GM20431 (cell line): ENCODE results near the gene ZNF44.
"Not testable (repeated sequence)": the region's sequence is repeated elsewhere in the genome, so short reads cannot be mapped to it uniquely, and the experiment has no call there.

ENCODE experiments used
- in situ Hi-C: fragments of 300-500 bp; cut with MseI, MboI; formaldehyde crosslinking; loops from one replicate; pipeline ENCODE4 v1.15.0; 2020; ENCODE audit warnings: low sequenced_read_pairs; ENCODE audit not compliant: unreplicated experiment

The ZNF44 gene

GRCh38 chr19:12294249-12295158 is at the start of gene ZNF44:
Gene ZNF44, minus strand, starts transcription at chr19:12294883. Its CDS starts 189 bp downstream, at chr19:12294694.
- in situ Hi-C loops, result no loop called here

DNA sequence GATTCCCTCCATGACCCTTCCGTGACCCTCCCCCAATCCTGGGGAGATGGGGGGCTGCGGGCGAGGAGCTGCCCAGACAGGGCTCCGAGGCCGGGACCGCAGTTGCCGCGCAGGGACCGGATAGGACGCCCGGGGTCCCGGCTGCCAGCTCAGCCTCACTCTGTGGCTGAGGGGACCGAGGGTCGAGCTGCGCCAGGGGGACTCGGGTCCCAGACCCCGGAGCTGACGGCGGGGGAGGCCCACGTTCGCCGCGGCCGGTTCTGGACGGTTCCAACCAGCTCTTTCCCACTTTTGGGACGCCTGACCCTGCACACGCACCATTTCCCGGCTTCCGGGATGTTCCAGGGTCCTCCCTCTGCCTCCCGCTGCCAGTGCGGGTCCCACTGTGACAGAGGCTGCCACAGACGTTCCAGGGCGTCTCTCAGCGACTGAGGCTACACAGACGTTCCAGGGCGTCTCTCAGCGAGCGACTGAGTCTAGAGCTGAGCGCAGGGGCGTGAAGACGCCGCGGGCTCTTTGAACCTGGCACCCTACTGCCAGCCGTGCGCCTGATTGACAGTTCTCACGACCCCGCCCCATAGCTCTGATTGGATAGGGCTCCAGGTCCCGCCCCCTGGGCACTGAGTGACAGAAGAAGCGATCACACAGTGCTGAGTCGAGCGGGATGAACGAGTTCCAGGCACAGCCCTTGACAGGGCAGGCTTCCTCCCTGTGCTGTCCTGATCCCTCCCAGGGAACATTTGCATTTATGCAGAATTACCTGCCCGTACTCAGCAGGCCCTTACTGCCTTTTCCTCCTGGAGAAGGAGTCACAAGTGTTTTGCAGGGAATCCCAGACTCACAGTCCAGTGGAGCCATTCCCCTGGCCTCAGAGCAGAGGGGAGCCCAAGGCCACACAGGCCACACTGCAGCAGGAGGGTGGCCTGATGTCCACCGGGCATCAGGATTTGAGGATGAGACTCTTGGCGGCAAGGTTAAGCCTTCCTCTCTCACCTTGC is 38.8 kb upstream of the ZNF44 start, which contains the start of gene ZNF563:
TSS of gene ZNF563 (minus strand) at position 472 of the 998 bp plus-strand sequence. CDS start at position 321, 151 bp downstream.
- in situ Hi-C loops, result no loop called here

DNA sequence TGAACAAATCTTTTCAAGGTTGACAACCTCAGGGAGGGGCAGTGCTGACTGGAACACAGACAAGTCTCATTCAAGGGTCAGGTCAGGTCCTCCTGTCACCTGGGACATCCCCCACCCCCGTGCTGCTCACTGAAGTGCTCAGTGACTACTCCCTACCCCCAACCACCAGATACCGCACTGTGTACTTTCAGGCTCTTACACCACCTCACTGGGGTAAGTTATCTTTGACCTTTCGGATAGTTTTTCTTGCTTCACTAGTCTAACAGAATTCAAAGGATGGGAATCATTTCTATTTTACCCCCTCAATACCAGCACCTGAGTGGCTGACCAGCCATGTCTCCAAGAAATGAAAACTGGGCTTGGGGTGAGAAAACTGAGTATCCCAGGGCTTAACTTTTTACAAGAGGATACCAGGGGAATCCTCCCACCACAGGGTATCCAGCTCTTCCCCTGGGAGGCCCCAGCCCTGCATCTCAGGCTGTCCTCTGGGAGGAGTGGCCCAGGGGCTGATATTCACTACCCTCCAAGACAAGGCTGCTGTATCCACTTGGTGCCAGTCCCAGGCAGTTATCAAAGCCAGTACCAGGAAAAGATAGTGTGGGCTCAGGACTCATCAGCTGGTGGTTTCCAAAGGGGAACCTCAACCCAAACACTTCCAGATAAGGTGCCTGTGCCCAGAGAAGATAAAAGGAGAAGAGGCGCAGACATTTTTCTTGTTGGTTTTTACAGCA is 36.7 kb upstream of the ZNF44 start:
- in situ Hi-C loops, result no loop called here

DNA sequence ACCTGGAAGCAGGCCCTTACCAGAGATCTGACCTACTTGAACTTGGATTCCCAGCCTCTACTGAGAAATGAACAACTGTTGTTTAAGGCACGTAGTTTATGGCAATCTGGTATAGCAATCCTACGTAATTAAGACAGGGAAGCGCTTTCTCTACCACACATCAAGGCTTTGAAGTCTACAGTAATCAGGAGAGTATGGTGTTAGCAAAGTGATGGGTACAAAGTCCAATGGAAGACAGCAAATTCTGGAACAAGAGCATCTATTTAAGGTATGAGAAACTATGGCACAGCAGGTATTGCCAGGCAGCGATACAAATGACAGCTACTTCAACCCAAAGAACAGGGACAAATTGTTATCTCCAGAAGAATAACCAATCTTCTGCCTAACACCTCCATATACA is 35.7 kb upstream of the ZNF44 start:
- in situ Hi-C loops, result no loop called here

- in situ Hi-C loops, result no loop called here
Measured at GRCh38 chr19:12325690-12326089, 31.0 kb upstream of the ZNF44 start.

GRCh38 chr19:12318782-12319413 is 24.2 kb upstream of the ZNF44 start:
- in situ Hi-C loops, result no loop called here

DNA sequence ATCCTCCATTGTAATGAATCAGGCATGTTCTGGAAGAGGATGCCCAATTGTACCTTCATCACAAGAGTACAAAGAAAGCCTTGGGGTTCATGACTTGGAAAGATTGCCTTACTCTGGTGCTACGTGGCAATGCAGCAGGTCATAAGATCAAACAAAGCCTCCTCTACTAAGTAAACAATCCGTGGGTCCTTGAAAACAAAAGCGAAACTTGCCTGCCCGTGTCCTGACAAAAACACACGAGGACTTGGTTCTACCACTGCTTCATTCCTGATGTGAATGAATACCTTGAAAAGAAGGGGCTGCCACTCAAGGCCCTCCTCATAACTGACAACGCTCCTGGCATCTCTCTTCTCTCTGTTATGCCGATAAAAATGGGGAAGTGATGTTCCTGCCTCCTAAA is 19.9 kb upstream of the ZNF44 start:
- in situ Hi-C loops, result no loop called here

GRCh38 chr19:12308891-12309290 is 14.2 kb upstream of the ZNF44 start:
- in situ Hi-C loops, result not testable (repeated sequence)

DNA sequence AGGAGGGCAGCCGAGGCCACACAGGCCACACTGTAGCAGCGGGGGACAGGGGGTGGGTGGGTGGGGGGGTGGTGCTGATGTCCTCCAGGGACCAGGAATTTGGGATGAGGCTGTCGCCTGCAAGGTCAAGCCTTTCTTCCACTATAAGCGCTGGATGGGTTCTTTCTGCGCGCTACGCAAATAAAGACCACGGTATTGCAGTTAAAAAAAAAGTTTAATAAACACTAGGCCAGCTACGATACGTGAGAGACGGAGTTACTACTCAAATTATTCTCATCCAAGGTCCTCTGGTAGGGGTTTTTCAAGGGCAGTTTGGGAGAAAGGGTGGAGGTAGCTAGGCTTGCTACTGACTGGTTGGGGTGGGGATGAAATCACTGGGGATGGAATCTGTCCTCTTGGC is 508 bp upstream of the ZNF44 start:
- in situ Hi-C loops, result no loop called here

GRCh38 chr19:12293777-12294248 is 870 bp downstream of the ZNF44 start:
- in situ Hi-C loops, result no loop called here

DNA sequence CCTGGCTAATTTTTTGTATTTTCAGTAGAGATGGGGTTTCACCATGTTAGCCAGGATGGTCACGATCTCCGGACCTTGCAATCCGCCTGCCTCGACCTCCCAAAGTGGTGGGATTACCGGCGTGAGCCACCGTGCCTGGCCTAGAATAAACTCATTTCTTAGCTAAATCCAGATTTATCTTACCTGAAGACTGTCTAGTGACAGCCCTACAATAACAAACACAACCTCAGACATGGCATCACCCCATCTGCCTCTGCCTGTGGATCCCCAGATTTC is 5.0 kb downstream of the ZNF44 start:
- in situ Hi-C loops, result no loop called here

- in situ Hi-C loops, result no loop called here
Measured at GRCh38 chr19:12287958-12288500, 6.7 kb downstream of the ZNF44 start.

GRCh38 chr19:12284631-12285030 is 10.1 kb downstream of the ZNF44 start:
- in situ Hi-C loops, result no loop called here

GRCh38 chr19:12284226-12284625 is 10.5 kb downstream of the ZNF44 start:
- in situ Hi-C loops, result no loop called here

DNA sequence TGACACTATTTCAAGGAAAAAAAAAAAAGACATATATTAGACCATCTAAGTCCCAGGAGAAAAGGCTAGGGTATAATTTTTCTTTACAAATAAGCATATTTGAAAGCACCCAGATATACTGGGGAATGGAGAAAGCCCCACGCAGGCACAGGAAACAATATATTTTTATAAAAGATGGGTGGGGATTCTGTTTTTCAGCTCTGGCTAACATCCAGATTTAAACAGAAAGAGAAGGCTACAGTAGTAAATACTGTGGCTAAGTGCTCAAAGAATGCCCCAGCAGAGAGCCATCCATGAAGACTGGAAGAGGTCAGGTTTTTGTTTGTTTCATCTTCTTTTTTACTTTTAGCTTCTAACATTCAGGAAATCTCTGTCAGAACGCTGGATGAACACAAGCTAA is 16.0 kb downstream of the ZNF44 start:
- in situ Hi-C loops, result no loop called here

DNA sequence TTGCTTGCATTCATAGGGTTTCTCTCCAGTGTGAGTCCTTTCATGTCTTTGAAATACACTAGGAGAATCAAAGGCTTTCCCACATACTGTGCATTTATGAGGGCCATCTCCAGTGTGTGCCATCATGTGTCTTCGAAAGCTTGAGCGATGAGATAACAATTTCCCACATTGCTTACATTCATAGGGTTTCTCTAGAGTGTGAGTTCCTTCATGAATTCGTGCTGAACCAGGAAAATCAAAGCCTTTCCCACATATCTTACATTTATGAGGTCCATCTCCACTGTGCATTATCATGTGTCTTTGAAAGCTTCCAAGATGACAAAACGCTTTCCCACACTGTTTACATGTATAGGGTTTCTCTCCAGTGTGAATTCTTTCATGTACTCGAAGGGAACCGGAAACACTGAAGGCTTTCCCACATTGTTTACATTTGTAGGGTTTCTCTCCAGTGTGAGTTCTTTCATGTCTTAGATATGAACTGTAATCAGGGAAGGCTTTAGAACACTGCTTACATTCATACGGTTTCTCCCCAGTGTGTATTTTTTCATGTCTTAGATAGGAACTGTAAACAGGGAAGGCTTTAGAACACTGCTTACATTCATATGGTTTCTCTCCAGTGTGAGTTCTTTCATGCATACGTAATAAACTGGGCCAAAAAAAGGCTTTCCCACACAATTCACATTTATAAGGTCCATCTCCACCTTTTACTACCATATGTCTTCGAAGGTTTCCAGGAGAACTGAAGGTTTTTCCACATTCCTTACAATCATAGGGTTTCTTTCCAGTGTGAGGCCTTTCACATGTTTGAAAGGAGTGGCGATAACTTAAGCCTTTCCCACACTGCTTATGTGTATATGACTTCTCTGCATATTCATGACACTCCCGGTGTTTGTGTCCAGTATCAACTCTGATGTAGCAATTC is 21.4 kb downstream of the ZNF44 start:
- in situ Hi-C loops, result no loop called here

GRCh38 chr19:12272386-12272785 is 22.3 kb downstream of the ZNF44 start:
- in situ Hi-C loops, result no loop called here

DNA sequence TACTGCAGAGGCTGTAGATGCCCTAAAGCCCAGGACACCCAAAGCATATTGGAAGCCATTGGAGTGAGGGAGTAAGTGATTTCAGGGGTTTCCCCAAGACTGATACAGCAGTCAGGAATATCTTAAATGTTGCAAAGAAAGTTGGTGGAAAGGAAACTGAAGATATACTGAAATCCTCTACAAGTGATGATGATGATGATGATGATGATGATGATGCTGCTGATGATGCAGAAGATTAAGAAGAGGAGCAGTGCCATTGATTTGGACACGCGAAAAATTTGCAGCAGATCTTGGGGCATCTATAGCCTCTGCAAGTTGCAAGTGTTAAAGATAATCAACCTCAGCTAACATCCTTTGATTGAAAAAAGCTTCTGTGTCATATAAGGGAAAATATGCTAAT is 23.8 kb downstream of the ZNF44 start:
- in situ Hi-C loops, result no loop called here
